ENCODE results near the gene BBS5. TPM values are rescaled to one million over a fixed set of nuclear protein-coding genes. Genes with fewer than 3 reads are reported as not detected.
"Not testable (repeated sequence)": the region's sequence is repeated elsewhere in the genome, so short reads cannot be mapped to it uniquely, and the experiment has no call there.

Gene BBS5
- polyA plus RNA-seq, 4 donors: 10.9 to 15.7 (median 13.6) TPM

GRCh38 chr2:169539460-169539859 lies 60.2 kb downstream of the BBS5 start:
- not testable (repeated sequence) for DNase-seq (ENCODE audit: low read depth in 4 of 4, low spot score in 3 of 4)

DNA sequence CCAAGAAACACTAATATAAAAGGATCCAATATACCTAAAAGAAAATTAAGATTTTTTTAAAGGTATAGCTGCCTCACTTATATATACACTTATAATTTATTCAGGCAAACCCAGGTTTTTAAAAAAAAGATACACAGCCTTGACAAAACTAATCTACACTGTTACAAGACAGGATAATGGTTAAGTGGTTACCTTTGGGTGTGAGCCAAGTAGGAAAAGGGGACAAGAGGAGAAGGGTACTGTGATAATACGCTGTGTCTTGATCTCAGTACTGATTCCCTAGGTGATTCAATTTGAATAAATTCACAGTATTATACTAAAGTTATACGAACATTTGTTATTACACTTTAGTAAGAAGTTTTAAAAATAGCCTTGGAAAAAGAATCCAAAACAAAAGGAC lies 60.9 kb downstream of the BBS5 start:
- DNase-seq (ENCODE audit: low read depth in 4 of 4, low spot score in 3 of 4): no peak

DNA sequence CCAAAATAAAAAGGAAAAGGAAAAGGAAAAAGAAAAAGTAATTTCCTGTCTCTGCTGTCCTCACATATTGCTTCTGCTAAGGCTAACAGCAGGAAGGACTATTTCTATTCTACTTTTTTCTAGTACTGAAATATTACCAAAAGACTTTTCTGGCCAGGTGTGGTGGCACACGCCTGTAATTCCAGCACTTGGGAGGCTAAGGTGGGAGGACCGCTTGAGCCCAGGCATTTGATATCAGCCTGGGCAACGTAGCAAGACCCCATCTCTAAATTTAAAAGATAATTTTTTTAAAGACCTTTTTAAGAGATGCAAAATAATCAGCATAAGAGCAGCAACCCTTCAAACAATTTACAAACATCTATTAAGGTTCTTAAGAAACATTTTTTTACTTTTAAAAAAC lies 63.1 kb downstream of the BBS5 start:
- DNase-seq (ENCODE audit: low read depth in 4 of 4, low spot score in 3 of 4): no peak

- DNase-seq (ENCODE audit: low read depth in 4 of 4, low spot score in 3 of 4): no peak
Measured at GRCh38 chr2:169546756-169547155, 67.5 kb downstream of the BBS5 start.

Other genes starting within 250 kb of the BBS5 start
- 100 to 1,000 TPM in 2 of 4 donors, 10 to 100 TPM in 1, 1 to 10 TPM in 1; 2.1 to 161 (median 117) TPM for gene LRP2, start 117.0 kb upstream of the BBS5 start, polyA plus RNA-seq (ENCODE audit: insufficient read length in 4 of 4)
- gene KLHL41, start 30.2 kb downstream of the BBS5 start, polyA plus RNA-seq (ENCODE audit: insufficient read length in 4 of 4): 1 to 10 TPM in 3 of 4 donors, under 1 TPM in 1; 0.99 to 1.7 (median 1.4) TPM
- gene FASTKD1, start 94.4 kb downstream of the BBS5 start, polyA plus RNA-seq (ENCODE audit: insufficient read length in 4 of 4): 10 to 100 TPM; 12.1 to 47.7 (median 35.8) TPM
- 100 to 1,000 TPM in 1 of 4 donors, 10 to 100 TPM in 3; 71.3 to 108 (median 92.1) TPM for gene PPIG, start 104.9 kb downstream of the BBS5 start, polyA plus RNA-seq (ENCODE audit: insufficient read length in 4 of 4)
- 1 to 10 TPM in 3 of 4 donors, under 1 TPM in 1; 0.94 to 3.4 (median 2.5) TPM for gene CFAP210, start 214.9 kb downstream of the BBS5 start, polyA plus RNA-seq (ENCODE audit: insufficient read length in 4 of 4)
- 10 to 100 TPM in 3 of 4 donors, 1 to 10 TPM in 1; 9.6 to 18.5 (median 13.2) TPM for gene PHOSPHO2, start 215.0 kb downstream of the BBS5 start, polyA plus RNA-seq (ENCODE audit: insufficient read length in 4 of 4)